ENCODE results near the gene TBC1D21. TPM values are rescaled to one million over a fixed set of nuclear protein-coding genes. Genes with fewer than 3 reads are reported as not detected.

The TBC1D21 gene
- total RNA-seq, 4 donors from 2014 or later: not detected

GRCh38 chr15:73927003-73927475 is 53.7 kb downstream of the TBC1D21 start:
- Histone ChIP-seq H3K27ac (peak overlapping the region; percentile 75 to 90 (median 87)), H3K27me3 (peaks cover 0 to 25% (median 0%) of the 10 kb centered on the region in 4 donors), H3K9me3 (no peaks in the 10 kb centered on the region), H3K4me3 (peak overlapping the region; percentile 50 to 71 (median 62)), H3K4me1 (peaks cover 59 to 95% (median 68%) of the 10 kb centered on the region in 3 donors), H3K36me3 (no peaks in the 10 kb centered on the region)
- intact Hi-C loops (cut with DNase I): no loop called here
- DNase-seq: no peak
- TF ChIP-seq POLR2A (IDR thresholded peaks at IDR 0.05) (no peak), CTCF (IDR thresholded peaks at IDR 0.05) (no peak)
- no CpG with 5 or more reads among the region's 65 CpGs for WGBS, 2 donors

- H3K4me1 ChIP-seq: peaks cover 53 to 89% (median 62%) of the 10 kb centered on the region in 3 donors
- H3K4me3 ChIP-seq: peak overlapping the region; percentile 50 to 71 (median 62)
- TF ChIP-seq POLR2A (IDR thresholded peaks at IDR 0.05) (peak in 1 of 4 donors; percentile 45), CTCF (IDR thresholded peaks at IDR 0.05) (peak; percentile 35 to 46 (median 40))
- no peaks in the 10 kb centered on the region for H3K36me3 ChIP-seq
- intact Hi-C loops (cut with DNase I): no loop called here
- H3K27ac ChIP-seq: peak overlapping the region; percentile 75 to 90 (median 87)
- no peak for DNase-seq
- WGBS, 2 donors: 0 to 21% methylated on average over 2 to 4 of the region's 78 CpGs
- peaks cover 0 to 25% (median 0%) of the 10 kb centered on the region in 4 donors for H3K27me3 ChIP-seq
- H3K9me3 ChIP-seq: no peaks in the 10 kb centered on the region
Measured at GRCh38 chr15:73927476-73928240, 54.3 kb downstream of the TBC1D21 start.

GRCh38 chr15:73928241-73928579 is 54.8 kb downstream of the TBC1D21 start:
- 15% methylated on average over 2 of the region's 3 CpGs; no CpG with 5 or more reads in 1 of the 2 donors for WGBS, 2 donors
- H3K27ac ChIP-seq: peak overlapping the region; percentile 75 to 90 (median 87)
- DNase-seq: no peak

GRCh38 chr15:73928971-73929627 is 55.7 kb downstream of the TBC1D21 start:
- peaks cover 0 to 25% (median 0%) of the 10 kb centered on the region in 4 donors for H3K27me3 ChIP-seq
- WGBS, 2 donors: 53 to 67% methylated on average over 3 to 4 of the region's 5 CpGs
- intact Hi-C loops (cut with DNase I): no loop called here
- DNase-seq: no peak
- no peak for TF ChIP-seq CTCF (IDR thresholded peaks at IDR 0.05)
- no peak for TF ChIP-seq POLR2A (IDR thresholded peaks at IDR 0.05)
- no peak overlapping the region for H3K4me3 ChIP-seq
- peaks cover 43 to 75% (median 47%) of the 10 kb centered on the region in 3 donors for H3K4me1 ChIP-seq
- H3K9me3 ChIP-seq: no peaks in the 10 kb centered on the region
- H3K36me3 ChIP-seq: no peaks in the 10 kb centered on the region
- peak overlapping the region in 1 of 4 donors; percentile 9 for H3K27ac ChIP-seq

More at GRCh38 chr15:73928241-73928579, 54.8 kb downstream of the TBC1D21 start:
- peaks cover 50 to 84% (median 56%) of the 10 kb centered on the region in 3 donors for H3K4me1 ChIP-seq
- TF ChIP-seq POLR2A (IDR thresholded peaks at IDR 0.05): no peak
- TF ChIP-seq CTCF (IDR thresholded peaks at IDR 0.05): no peak
- H3K36me3 ChIP-seq: no peaks in the 10 kb centered on the region
- peak overlapping the region in 3 of 4 donors; percentile 50 to 71 (median 71) for H3K4me3 ChIP-seq
- H3K27me3 ChIP-seq: peaks cover 0 to 25% (median 0%) of the 10 kb centered on the region in 4 donors
- intact Hi-C loops (cut with DNase I): no loop called here
- no peaks in the 10 kb centered on the region for H3K9me3 ChIP-seq

GRCh38 chr15:73930371-73930770 is 57.0 kb downstream of the TBC1D21 start:
- intact Hi-C loops (cut with DNase I): no loop called here
- Histone ChIP-seq H3K27me3 (peaks cover 0 to 25% (median 0%) of the 10 kb centered on the region in 4 donors), H3K36me3 (no peaks in the 10 kb centered on the region), H3K27ac (peak overlapping the region in 3 of 4 donors; percentile 43 to 63 (median 58)), H3K9me3 (no peaks in the 10 kb centered on the region), H3K4me1 (peaks cover 35 to 69% (median 36%) of the 10 kb centered on the region in 3 donors), H3K4me3 (no peak overlapping the region)
- TF ChIP-seq CTCF (IDR thresholded peaks at IDR 0.05) (no peak), POLR2A (IDR thresholded peaks at IDR 0.05) (no peak)
- WGBS, 2 donors: 0 to 40% methylated on average over 1 to 4 of the region's 8 CpGs
- no peak for DNase-seq
